ENCODE measurements around the gene STRN3. TPM values are rescaled to one million over a fixed set of nuclear protein-coding genes. Genes with fewer than 3 reads are reported as not detected.
"Not testable (repeated sequence)": the region's sequence is repeated elsewhere in the genome, so short reads cannot be mapped to it uniquely, and the experiment has no call there.

STRN3 gene
- total RNA-seq, 1 donor from 2014 or later = 32.8 TPM

GRCh38 chr14:31043379-31043778, 17.2 kb upstream of the STRN3 start:
- DNase-seq (no peak), ATAC-seq (no peak)
- no peaks in the 10 kb centered on the region for H3K36me3 ChIP-seq
- H3K9me3 ChIP-seq = no peaks in the 10 kb centered on the region
- no peak for TF ChIP-seq CTCF (IDR thresholded peaks at IDR 0.05)
- no peak overlapping the region for H3K27ac ChIP-seq
- H3K4me1 ChIP-seq = peaks cover 4% of the 10 kb centered on the region
- H3K4me3 ChIP-seq = no peak overlapping the region
- intact Hi-C loops (cut with DNase I) = no loop called here
- H3K27me3 ChIP-seq (ENCODE audit: low read depth) = no peaks in the 10 kb centered on the region

- H3K27me3 ChIP-seq (ENCODE audit: low read depth); H3K4me1 ChIP-seq; H3K27ac ChIP-seq; intact Hi-C loops (cut with DNase I); H3K4me3 ChIP-seq; H3K9me3 ChIP-seq; H3K36me3 ChIP-seq; DNase-seq; ATAC-seq: not testable (repeated sequence)
Measured at GRCh38 chr14:31042893-31043292, 16.7 kb upstream of the STRN3 start.

GRCh38 chr14:31042300-31042699, 16.1 kb upstream of the STRN3 start:
- Histone ChIP-seq H3K4me3 (no peak overlapping the region), H3K9me3 (no peaks in the 10 kb centered on the region), H3K36me3 (no peaks in the 10 kb centered on the region), H3K27ac (no peak overlapping the region), H3K27me3 (ENCODE audit: low read depth) (no peaks in the 10 kb centered on the region), H3K4me1 (peaks cover 6% of the 10 kb centered on the region)
- no peak for ATAC-seq
- no peak for TF ChIP-seq CTCF (IDR thresholded peaks at IDR 0.05)
- no peak for DNase-seq
- intact Hi-C loops (cut with DNase I) = no loop called here

GRCh38 chr14:31038521-31039166, 12.5 kb upstream of the STRN3 start:
- no peaks in the 10 kb centered on the region for H3K27me3 ChIP-seq (ENCODE audit: low read depth)

GRCh38 chr14:31037709-31038221, 11.6 kb upstream of the STRN3 start:
- intact Hi-C loops (cut with DNase I) = no loop called here
- peak in 1 of 2 donors; percentile 29 for ATAC-seq
- DNase-seq = no peak
- H3K36me3 ChIP-seq = no peaks in the 10 kb centered on the region
- no peaks in the 10 kb centered on the region for H3K9me3 ChIP-seq
- H3K27me3 ChIP-seq (ENCODE audit: low read depth) = no peaks in the 10 kb centered on the region
- no peak overlapping the region for H3K27ac ChIP-seq
- peaks cover 6% of the 10 kb centered on the region for H3K4me1 ChIP-seq
- no peak overlapping the region for H3K4me3 ChIP-seq
- no peak for TF ChIP-seq CTCF (IDR thresholded peaks at IDR 0.05)

More at GRCh38 chr14:31038521-31039166, 12.5 kb upstream of the STRN3 start:
- peaks cover 6% of the 10 kb centered on the region for H3K4me1 ChIP-seq
- no peak overlapping the region for H3K4me3 ChIP-seq
- ATAC-seq (peak in 1 of 2 donors; percentile 49), DNase-seq (no peak)
- no peaks in the 10 kb centered on the region for H3K9me3 ChIP-seq
- intact Hi-C loops (cut with DNase I) = no loop called here
- no peak for TF ChIP-seq CTCF (IDR thresholded peaks at IDR 0.05)
- no peaks in the 10 kb centered on the region for H3K36me3 ChIP-seq
- no peak overlapping the region for H3K27ac ChIP-seq

GRCh38 chr14:31036552-31036951, 10.4 kb upstream of the STRN3 start:
- Histone ChIP-seq H3K27ac (no peak overlapping the region), H3K9me3 (no peaks in the 10 kb centered on the region), H3K36me3 (no peaks in the 10 kb centered on the region), H3K27me3 (ENCODE audit: low read depth) (no peaks in the 10 kb centered on the region), H3K4me3 (no peak overlapping the region), H3K4me1 (peaks cover 6% of the 10 kb centered on the region)
- intact Hi-C loops (cut with DNase I) = no loop called here
- no peak for DNase-seq
- no peak for ATAC-seq
- TF ChIP-seq CTCF (IDR thresholded peaks at IDR 0.05) = no peak
